GM12875 (cell line): Measurements from ENCODE around the gene CNPPD1.

Experiments used
- H3K4me3 ChIP-seq: one replicate; pipeline ENCODE4 v1.5.1; 2011; ENCODE audit warnings: low read depth, low read length, control low read depth
- CTCF ChIP-seq: IDR thresholded peaks from 2 replicates; pipeline ENCODE4 v1.5.1; 2011; ENCODE audit warnings: low read depth, mild to moderate bottlenecking, control low read depth, inconsistent platforms, low read length, moderate library complexity, borderline replicate concordance; ENCODE audit not compliant: insufficient read depth

The CNPPD1 gene

DNA sequence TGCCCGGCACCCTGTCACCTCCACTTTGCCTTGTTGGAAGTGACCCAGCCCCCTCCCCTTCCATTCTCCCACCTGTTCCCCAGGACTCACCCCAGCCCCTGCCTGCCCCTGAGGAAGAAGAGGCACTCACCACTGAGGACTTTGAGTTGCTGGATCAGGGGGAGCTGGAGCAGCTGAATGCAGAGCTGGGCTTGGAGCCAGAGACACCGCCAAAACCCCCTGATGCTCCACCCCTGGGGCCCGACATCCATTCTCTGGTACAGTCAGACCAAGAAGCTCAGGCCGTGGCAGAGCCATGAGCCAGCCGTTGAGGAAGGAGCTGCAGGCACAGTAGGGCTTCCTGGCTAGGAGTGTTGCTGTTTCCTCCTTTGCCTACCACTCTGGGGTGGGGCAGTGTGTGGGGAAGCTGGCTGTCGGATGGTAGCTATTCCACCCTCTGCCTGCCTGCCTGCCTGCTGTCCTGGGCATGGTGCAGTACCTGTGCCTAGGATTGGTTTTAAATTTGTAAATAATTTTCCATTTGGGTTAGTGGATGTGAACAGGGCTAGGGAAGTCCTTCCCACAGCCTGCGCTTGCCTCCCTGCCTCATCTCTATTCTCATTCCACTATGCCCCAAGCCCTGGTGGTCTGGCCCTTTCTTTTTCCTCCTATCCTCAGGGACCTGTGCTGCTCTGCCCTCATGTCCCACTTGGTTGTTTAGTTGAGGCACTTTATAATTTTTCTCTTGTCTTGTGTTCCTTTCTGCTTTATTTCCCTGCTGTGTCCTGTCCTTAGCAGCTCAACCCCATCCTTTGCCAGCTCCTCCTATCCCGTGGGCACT, 5.8 kb upstream of the CNPPD1 start:
- no peak for TF ChIP-seq CTCF
- H3K4me3 ChIP-seq: no peak overlapping the region

DNA sequence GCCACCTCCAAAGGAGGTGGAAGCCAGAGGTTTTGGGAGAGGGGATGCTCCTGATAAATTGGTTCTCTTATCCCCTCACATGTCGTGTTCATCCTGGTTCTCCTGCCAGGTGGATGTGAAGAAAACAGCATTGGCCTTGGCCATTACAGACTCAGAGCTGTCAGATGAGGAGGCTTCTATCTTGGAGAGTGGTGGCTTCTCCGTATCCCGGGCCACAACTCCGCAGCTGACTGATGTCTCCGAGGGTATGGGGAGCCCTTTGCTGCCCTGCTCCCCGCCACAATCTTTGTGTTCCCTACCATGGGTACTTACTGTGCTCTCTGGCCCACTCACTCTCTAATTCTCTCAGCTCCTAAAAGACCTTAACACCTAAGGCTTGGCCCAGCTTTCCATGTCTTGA, 4.8 kb upstream of the CNPPD1 start:
- TF ChIP-seq CTCF: no peak
- no peak overlapping the region for H3K4me3 ChIP-seq

- no peak overlapping the region for H3K4me3 ChIP-seq
- TF ChIP-seq CTCF: no peak
These were observed 4.2 kb upstream of the CNPPD1 start for GRCh38 chr2:219180961-219181360.

- no peak overlapping the region for H3K4me3 ChIP-seq
- no peak for TF ChIP-seq CTCF
These were observed 3.1 kb upstream of the CNPPD1 start for GRCh38 chr2:219179601-219180465.

- H3K4me3 ChIP-seq: peak overlapping the region; percentile 64
- no peak for TF ChIP-seq CTCF
These were observed 1.9 kb upstream of the CNPPD1 start for GRCh38 chr2:219178377-219179175.

DNA sequence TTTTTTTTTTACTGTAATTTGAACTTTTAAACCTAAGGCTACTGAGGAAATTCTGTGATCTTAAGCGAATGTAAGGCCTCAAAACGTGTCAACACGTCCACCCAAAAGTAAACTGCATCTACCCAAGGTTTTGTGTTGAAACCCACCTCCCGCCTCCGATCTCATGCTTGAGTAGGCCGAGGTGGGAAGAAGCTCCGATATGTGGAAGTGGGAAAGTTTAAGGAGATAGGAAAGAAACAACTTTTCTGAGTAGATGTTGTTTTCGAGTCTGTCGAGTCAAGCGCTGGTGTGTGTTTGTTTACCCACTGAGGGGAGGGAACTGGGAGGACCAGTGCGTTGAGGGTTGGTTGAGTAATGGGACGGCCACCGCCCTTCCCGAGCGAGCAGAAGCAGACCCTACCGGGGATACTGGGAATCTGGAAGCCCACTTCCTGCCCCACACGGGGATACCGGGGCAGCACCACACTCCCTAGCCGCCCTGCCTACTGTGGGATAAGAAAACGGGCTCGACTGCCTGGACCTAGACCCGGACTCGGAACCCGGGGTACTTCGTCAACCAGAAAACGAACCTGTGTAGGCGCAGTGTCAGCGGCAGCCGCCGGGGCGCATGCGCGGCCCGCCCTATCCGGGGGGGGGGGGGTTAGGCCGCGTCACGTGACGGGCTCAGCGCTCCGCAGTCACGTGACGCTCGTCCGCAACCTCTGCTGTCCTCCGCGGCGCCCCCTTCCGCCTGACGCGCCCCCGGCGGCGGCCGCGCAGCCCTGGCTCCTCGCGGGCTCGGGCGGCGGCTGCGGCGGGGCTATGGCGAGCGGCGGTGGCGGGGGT, 1.0 kb upstream of the CNPPD1 start, which contains the start of gene RETREG2:
Gene RETREG2, plus strand, starts transcription at position 724 of the 825 bp plus-strand sequence. Its CDS starts 78 bp downstream, at position 802.
- H3K4me3 ChIP-seq: peak within 1 kb of the TSS; percentile 64
- peak; percentile 66; the same call in 1 of the 2 replicates for TF ChIP-seq CTCF
